Mesodermal cell (in vitro differentiated cells): ENCODE measurements around the gene EIF4B.

ENCODE experiments used
- H3K27ac ChIP-seq: 2 replicates; pipeline ENCODE4 v1.7.0; 2013; ENCODE audit warnings: mild to moderate bottlenecking, low read depth, low read length, moderate library complexity; ENCODE audit not compliant: severe bottlenecking
- H3K36me3 ChIP-seq: 2 replicates; pipeline ENCODE4 v1.7.1; 2013; ENCODE audit warnings: mild to moderate bottlenecking, low read length, moderate library complexity; ENCODE audit not compliant: control insufficient read depth, insufficient read depth
- H3K4me1 ChIP-seq: one replicate; pipeline ENCODE4 v1.7.1; 2013; ENCODE audit warnings: mild to moderate bottlenecking, low read length; ENCODE audit not compliant: insufficient read depth, control insufficient read depth, poor library complexity, severe bottlenecking
- H3K4me3 ChIP-seq: 2 replicates; pipeline ENCODE4 v1.7.0; 2013; ENCODE audit warnings: low read length, control low read depth, mild to moderate bottlenecking; ENCODE audit not compliant: insufficient read depth, poor library complexity, severe bottlenecking; ENCODE audit errors: extremely low read depth
- H3K9me3 ChIP-seq: 2 replicates; pipeline ENCODE4 v1.7.1; 2013; ENCODE audit warnings: mild to moderate bottlenecking, low read length, moderate library complexity; ENCODE audit not compliant: control insufficient read depth
- WGBS, 2 experiments: methylation state at CpG; one replicate each; pipeline ENCODE4 v1.1.5; 2013; ENCODE audit warnings: missing lambda C conversion rate in 2 of 2; ENCODE audit not compliant: insufficient coverage in 2 of 2; 5-methylcytosine and 5-hydroxymethylcytosine counted together

Gene EIF4B

DNA sequence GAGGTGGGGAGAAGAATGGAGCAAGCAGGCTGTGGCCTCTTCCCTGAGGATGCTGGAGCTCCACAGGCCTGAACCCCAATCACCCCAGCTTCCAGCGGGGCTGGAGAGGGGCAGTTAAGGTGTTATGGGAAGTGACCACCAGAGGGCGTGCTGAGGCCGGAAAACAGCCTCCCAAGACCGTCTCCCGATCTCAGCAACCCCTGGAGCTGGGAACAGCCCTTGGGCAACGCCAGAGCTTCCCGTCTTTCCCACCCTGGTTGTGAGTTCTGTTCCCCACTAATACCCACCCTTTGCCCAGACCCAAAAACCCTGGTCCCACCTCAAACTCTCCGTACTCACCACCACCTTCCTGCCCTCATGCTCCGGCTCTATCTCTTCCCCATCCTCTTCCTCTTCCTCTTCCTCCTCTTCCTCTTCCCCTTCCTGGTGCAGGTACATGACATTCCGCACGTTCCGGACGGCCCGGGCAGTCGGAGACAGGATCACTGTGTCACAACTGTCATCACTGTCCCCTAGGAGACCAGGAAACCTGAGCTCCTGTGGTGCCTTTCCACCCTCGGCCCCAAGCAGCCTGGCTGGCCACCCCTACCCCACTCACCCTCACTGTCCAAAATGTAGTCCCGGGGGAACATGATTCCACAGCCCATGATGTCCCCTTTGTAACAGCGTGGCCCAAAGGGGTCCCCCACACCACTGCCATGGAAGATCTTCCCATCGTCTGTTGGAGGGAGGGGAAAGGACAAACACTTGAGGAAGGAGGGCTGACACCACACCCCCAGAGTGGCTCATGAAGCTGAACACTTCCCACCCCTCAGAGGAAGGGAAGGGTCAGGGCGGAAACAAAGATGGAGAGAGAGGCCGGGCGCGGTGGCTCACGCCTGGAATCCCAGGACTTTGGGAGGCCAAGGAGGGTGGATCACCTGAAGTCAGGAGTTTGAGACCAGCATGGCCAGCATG is 60.0 kb downstream of the EIF4B start:
- H3K27ac ChIP-seq = no peak overlapping the region
- peaks cover 26% of the 10 kb centered on the region for H3K4me1 ChIP-seq
- 53 to 58% methylated on average over 11 to 13 of the region's 24 CpGs for WGBS, 2 experiments
- peaks cover 28% of the 10 kb centered on the region for H3K36me3 ChIP-seq
- H3K4me3 ChIP-seq = no peak overlapping the region
- no peaks in the 10 kb centered on the region for H3K9me3 ChIP-seq

DNA sequence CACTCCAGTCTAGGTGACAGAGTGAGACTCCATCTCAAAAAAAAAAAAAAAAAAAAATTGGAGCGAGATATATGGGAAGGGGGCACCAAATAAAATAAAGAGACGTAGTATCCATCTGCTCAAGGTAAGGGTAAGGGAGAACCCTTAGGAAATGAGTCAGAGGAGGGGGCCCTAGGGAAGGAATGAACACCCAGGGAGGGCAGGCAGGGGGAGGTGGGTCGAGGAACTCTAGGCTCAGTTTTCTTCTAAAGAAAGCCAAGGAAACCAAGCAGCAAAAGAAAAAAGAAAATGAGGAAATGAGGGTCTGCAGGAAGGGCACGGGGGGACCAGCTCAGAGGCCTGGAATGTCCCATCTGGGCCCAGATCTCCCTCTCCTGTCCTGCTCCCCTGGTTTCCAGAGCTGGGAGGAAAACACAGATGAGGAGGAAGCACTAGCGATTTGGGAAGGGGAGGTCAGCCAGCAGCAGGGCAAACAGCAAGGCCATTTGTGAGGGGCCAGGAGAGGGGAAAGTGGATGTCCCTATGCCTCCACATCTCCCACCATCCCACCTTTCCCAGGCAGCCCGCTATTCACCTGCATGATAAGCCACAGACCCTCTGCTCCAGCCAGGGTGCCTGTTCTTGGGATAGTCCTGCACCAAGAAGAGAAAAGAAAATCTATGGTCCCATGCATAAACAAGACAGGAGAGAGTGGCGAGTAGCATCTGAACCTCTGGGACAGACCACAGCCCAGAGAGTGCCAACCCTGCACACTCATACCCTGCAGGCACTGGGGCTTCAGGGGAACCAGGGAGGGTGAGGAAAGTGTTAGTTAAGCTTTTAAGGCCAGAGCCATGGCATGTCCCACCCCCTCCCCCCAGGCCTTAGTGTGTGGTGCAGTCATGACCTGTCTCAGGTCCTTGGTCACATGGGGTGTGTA is 61.1 kb downstream of the EIF4B start:
- H3K27ac ChIP-seq = peak overlapping the region; percentile 53
- peaks cover 24% of the 10 kb centered on the region for H3K36me3 ChIP-seq
- peaks cover 37% of the 10 kb centered on the region for H3K4me1 ChIP-seq
- H3K4me3 ChIP-seq = no peak overlapping the region
- H3K9me3 ChIP-seq = no peaks in the 10 kb centered on the region
- WGBS, 2 experiments = 82 to 89% methylated on average over 4 of the region's 7 CpGs

DNA sequence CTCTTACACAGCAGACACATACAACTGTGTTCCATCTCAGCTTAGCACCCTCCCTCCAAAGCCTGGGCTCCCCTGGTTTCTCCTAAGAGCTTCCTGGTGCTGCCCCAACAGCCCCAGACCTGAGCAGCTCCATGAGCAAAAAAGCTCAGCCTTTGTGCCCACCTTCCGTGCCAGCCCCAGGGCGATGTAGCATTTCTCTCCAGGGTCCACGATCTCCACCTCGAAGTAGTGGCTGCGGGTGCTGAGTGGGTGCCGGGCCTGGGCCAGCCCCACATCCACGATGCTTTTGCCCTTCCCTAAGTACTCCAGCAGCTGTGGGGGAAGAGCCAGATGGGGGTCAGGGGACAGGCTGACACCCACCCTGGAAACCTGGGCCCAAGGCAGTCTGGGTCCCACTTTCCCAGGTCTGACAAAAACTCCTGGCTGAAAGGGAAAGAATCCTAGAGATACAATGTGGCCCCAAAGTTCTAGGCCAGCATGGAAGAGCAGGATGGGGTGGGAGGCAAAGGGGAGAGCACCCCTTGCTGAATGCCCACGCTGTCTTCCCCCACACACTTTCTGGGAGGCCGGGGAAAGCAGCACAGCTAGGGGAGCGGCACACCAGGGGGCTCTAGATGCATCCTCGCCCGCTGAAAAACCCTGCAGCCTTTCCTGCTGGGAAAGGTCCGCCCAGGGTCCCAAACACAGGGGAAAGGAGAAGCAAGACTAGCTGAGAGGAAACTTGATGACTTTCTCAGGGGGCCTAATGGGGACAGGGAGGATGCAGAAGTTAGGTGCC is 61.9 kb downstream of the EIF4B start:
- Histone ChIP-seq H3K36me3 (peaks cover 19% of the 10 kb centered on the region), H3K27ac (no peak overlapping the region), H3K9me3 (no peaks in the 10 kb centered on the region), H3K4me3 (no peak overlapping the region), H3K4me1 (peaks cover 44% of the 10 kb centered on the region)
- WGBS, 2 experiments = 91 to 95% methylated on average over 11 to 12 of the region's 13 CpGs

DNA sequence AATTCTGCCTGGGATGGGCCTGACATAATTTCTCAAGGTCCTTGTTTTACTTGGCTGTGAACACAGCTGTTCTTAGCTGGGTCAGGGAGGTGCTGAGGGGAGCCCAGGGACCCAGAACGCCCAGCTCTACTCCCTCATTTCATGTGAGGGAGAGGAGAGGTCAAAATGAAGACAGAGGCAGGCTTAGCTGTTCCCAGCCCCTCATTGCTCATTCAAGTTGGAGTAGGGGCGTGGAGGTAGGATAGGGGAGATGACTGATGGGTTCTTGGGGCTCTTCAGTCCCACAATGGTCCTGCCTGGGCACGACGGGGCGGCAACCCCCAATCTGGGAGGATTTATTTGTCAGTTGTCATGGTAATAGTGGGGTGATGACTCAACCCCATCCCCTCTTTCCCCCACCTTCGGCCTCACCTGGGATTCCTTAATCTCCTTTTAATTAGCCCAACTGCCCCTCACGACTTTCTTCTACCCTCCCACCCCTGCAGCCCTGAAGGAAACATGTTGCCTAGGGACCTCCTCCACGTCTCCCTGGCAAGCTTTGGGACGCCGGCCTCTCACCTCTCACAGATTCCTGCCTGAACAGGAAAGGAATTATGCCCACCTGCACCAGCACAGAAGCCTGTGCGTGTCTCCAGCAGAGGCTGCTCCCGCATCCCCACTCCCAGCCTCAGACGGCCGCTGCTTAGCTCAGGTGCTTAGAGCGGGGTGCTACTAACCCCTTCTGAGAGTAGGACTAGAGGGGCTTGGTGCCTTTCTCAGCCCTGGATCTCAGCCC is 62.7 kb downstream of the EIF4B start:
- peaks cover 19% of the 10 kb centered on the region for H3K36me3 ChIP-seq
- peaks cover 44% of the 10 kb centered on the region for H3K4me1 ChIP-seq
- 68 to 90% methylated on average over 5 to 10 of the region's 15 CpGs for WGBS, 2 experiments
- H3K27ac ChIP-seq = no peak overlapping the region
- H3K9me3 ChIP-seq = no peaks in the 10 kb centered on the region
- no peak overlapping the region for H3K4me3 ChIP-seq

DNA sequence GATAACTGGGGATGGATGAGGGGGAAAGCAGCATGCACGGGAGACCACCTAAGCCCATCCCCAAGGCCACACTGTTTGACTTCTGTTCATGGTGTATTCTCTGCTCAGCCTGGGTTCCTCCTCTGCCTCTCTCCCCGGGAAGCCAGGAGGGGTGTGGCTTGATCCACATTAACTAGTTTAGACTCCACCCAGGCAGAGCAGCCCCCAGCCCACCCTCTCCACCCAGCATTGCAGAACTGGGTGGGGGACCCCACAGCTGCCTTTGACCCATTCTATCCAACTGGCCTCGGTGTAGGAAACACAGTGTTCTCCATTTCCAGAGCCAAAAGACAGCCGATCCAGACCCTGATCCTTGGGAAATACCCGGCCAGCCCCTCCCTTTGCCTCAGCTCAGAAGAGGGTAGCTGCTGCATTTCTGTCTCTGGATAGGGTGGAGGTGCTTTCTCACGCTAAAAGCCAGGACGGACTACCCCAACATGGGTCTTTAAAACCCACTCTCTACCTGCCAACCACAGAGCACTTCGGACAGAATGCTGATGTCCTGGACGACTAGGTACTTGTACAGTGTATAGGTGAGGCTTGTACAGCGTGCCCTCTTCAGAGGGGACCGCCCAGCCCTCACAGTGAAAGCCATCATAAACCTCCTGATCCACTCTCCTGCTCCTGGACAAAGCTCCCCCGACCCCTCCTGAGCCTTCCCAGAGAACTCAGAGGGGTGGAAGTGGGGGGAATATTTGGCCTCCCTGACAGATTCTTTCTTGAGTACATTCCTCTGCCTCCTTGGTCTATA is 63.6 kb downstream of the EIF4B start:
- H3K36me3 ChIP-seq = peaks cover 27% of the 10 kb centered on the region
- no peak overlapping the region for H3K27ac ChIP-seq
- 79 to 82% methylated on average over 3 to 4 of the region's 12 CpGs for WGBS, 2 experiments
- H3K4me1 ChIP-seq = peaks cover 44% of the 10 kb centered on the region
- H3K4me3 ChIP-seq = no peak overlapping the region
- H3K9me3 ChIP-seq = no peaks in the 10 kb centered on the region

DNA sequence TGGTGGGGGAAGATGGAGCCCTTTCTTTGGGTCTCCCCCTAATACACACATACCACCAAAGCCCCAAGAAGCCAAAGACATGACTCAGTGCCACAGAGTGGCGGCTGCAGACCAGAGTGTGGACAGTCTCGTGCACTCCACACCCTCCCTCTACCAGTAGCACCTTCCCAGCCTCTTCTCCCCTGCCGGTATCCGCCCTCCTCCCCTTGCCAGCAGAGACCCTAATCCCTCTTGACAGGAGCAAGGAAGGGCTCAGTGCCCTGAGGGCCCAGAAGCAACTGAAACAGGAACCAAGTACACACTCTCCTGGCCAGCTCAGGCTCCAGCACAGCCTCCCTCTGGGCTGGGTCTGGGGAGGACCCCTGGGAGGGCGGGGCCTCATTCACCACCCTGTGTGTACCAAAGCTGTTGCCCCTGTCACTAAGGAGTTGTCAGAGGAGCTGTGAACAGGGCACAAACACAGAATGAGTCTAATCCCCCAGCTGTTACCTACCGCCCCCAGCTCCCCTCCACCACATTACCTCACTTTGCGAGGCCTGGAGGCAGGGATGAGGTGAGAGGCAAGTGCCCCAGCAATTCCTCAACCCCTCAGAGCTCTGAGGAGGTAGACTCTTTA is 64.7 kb downstream of the EIF4B start:
- no peaks in the 10 kb centered on the region for H3K9me3 ChIP-seq
- H3K4me1 ChIP-seq = peaks cover 44% of the 10 kb centered on the region
- 80 to 81% methylated on average over 1 to 4 of the region's 7 CpGs for WGBS, 2 experiments
- no peak overlapping the region for H3K4me3 ChIP-seq
- H3K36me3 ChIP-seq = peaks cover 30% of the 10 kb centered on the region
- peak overlapping the region; percentile 53 for H3K27ac ChIP-seq

DNA sequence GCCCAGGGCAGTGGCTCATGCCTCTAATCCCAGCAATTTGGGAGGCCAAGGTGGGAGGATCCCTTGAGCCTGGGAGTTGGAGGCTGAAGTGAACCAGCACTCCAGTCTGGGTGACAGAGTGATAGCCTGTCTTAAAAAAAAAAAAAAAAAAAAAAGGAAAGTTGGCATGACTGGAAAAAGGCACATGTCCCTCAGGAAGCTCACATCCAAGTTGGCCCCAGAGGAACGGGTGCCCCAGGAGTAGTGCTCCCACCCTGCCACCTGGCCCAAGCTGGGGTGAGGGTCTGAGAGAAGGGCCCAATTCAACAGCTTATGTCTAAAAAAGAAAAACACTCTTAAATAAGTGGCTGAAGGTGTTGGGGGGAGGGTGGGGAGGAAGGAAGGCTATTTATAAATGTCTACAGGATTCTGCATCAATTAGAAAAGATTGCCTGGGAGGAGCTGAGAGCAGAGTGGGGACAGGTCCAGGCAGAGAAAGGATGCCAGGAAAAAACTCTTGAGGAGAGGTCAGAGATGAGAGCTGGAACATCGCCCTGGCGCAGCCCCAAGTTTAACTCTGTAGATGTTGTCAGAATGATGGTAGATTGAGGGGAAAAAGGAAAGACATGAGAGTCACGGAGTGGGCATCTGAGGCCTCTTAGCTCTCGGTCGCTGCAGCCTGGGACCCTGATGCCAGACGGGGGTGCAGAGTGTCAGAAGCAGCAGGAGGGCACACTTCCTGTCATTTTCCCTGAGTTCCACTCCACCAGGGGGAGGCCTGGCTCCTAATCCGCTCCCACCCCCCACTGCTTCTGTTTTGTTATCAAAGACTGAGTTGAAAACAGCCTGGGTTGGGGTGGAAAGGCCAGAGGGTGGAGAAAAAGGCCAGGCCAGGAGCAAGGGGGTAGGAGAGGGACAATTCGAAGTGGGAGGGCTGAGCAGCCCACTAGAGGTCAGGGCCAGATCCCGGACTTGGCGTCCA is 65.6 kb downstream of the EIF4B start:
- Histone ChIP-seq H3K4me1 (peaks cover 35% of the 10 kb centered on the region), H3K36me3 (peaks cover 33% of the 10 kb centered on the region), H3K4me3 (no peak overlapping the region), H3K9me3 (no peaks in the 10 kb centered on the region), H3K27ac (peak overlapping the region; percentile 53)
- WGBS, 2 experiments = 53 to 64% methylated on average over 8 to 9 of the region's 11 CpGs

DNA sequence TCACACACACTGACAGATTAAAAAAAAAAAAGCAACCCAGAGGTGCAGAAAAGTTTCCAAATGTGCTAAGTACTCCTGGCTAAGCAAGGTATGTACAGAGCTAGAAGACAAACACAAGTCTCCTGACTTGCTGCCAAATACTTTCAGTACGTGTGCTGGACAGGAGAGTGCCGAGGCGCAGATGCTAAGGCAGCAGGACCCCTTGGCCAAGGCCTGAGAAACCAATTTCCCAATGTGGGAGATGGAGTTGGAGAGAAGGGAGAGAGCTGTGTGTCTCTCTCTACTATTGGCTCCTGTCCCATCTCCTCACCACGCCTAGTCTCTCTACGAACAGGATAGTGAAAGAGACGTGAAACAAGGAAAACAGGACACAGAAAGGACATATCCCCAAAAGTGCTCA is 67.6 kb downstream of the EIF4B start:
- no peak overlapping the region for H3K4me3 ChIP-seq
- peaks cover 29% of the 10 kb centered on the region for H3K4me1 ChIP-seq
- peaks cover 40% of the 10 kb centered on the region for H3K36me3 ChIP-seq
- WGBS, 2 experiments = 94 to 97% methylated on average over 5 of the region's 6 CpGs
- no peak overlapping the region for H3K27ac ChIP-seq
- H3K9me3 ChIP-seq = no peaks in the 10 kb centered on the region
